PFSK-1 (cell line): ENCODE measurements around the gene TCEANC.
A peak's percentile ranks its signal among the peaks of the same experiment; 100 is the strongest.

Experiments used
- FOXP2 ChIP-seq: optimal IDR thresholded peaks from 2 replicates; pipeline ENCODE3; 2011; ENCODE audit warnings: borderline replicate concordance, control low read depth, inconsistent platforms; ENCODE audit not compliant: insufficient read depth; ENCODE audit errors: extremely low read length, extremely low read depth
- POLR2AphosphoS5 ChIP-seq: IDR thresholded peaks from 2 replicates; pipeline ENCODE4 v1.6.1; 2012; ENCODE audit warnings: low read depth, mild to moderate bottlenecking, control low read depth, low read length, moderate library complexity
- SIN3A ChIP-seq: IDR thresholded peaks from 2 replicates; pipeline ENCODE4 v1.6.1; 2012; ENCODE audit warnings: mild to moderate bottlenecking, low read length, moderate library complexity, borderline replicate concordance; ENCODE audit not compliant: insufficient read depth
- TAF1 ChIP-seq: IDR thresholded peaks from 2 replicates; pipeline ENCODE4 v1.6.1; 2012; ENCODE audit warnings: low read length, control low read depth, borderline replicate concordance; ENCODE audit not compliant: insufficient read depth
- TF ChIP-seq, protein P1 (sequence below), 2 experiments: IDR thresholded peaks; 2 replicates each; pipeline versions ENCODE4 v1.6.1 to v1.8.0; 2011 to 2012; ENCODE audit warnings: low read depth in 2 of 2, low read length in 2 of 2, control low read depth in 1 of 2, inconsistent platforms in 1 of 2, mild to moderate bottlenecking in 1 of 2, moderate library complexity in 1 of 2; ENCODE audit not compliant: insufficient read depth in 1 of 2

Gene TCEANC

DNA sequence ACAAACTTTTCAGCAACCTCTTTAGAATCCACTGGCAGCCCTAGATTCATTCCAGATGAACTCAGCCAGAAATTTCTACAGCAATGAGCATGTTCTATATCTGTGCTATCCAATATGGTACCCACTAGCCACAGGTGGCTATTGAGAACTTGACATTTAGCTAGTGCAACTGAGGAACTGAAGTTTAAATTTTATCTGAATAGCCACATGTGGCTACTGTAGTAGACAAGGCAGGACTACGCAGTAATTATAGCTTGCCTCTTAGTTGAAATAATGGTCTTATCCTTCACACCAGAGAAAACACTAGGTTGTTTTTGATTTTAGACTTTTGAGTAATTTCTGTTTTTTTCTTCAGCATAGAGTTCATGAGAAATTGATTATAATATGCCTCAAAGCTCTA is 2.6 kb upstream of the TCEANC start:
- TF ChIP-seq SIN3A (no peak), POLR2AphosphoS5 (no peak), TAF1 (no peak), FOXP2 (no peak)
- TF ChIP-seq, protein P1, sequence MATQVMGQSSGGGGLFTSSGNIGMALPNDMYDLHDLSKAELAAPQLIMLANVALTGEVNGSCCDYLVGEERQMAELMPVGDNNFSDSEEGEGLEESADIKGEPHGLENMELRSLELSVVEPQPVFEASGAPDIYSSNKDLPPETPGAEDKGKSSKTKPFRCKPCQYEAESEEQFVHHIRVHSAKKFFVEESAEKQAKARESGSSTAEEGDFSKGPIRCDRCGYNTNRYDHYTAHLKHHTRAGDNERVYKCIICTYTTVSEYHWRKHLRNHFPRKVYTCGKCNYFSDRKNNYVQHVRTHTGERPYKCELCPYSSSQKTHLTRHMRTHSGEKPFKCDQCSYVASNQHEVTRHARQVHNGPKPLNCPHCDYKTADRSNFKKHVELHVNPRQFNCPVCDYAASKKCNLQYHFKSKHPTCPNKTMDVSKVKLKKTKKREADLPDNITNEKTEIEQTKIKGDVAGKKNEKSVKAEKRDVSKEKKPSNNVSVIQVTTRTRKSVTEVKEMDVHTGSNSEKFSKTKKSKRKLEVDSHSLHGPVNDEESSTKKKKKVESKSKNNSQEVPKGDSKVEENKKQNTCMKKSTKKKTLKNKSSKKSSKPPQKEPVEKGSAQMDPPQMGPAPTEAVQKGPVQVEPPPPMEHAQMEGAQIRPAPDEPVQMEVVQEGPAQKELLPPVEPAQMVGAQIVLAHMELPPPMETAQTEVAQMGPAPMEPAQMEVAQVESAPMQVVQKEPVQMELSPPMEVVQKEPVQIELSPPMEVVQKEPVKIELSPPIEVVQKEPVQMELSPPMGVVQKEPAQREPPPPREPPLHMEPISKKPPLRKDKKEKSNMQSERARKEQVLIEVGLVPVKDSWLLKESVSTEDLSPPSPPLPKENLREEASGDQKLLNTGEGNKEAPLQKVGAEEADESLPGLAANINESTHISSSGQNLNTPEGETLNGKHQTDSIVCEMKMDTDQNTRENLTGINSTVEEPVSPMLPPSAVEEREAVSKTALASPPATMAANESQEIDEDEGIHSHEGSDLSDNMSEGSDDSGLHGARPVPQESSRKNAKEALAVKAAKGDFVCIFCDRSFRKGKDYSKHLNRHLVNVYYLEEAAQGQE (IDR thresholded peaks at IDR 0.05; ENCODE audit: insufficient read depth in 1 of 2, low read depth in 2 of 2, low read length in 2 of 2), result no peak

DNA sequence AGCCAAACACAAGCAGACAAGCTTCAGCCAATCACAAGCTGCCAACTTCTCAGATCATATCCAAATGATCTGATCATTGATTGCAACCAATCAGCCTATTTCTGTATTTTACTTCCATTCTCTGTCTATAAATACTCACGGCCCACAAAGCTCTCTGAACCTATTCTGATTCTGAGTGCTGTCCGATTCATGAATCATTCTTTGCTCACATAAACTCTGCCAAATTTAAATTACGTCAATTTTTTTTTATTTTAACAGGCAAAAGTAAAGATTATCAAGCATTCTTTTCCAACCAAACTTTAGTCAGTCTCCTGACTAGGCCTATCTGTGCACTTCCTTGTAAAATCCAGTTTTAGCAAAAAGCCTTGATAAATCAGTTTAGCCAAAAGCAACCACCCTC is 1.8 kb upstream of the TCEANC start:
- TF ChIP-seq, protein P1 (IDR thresholded peaks at IDR 0.05; ENCODE audit: insufficient read depth in 1 of 2, low read depth in 2 of 2, low read length in 2 of 2), result no peak
- TF ChIP-seq FOXP2 (no peak), POLR2AphosphoS5 (no peak), SIN3A (no peak), TAF1 (no peak)

DNA sequence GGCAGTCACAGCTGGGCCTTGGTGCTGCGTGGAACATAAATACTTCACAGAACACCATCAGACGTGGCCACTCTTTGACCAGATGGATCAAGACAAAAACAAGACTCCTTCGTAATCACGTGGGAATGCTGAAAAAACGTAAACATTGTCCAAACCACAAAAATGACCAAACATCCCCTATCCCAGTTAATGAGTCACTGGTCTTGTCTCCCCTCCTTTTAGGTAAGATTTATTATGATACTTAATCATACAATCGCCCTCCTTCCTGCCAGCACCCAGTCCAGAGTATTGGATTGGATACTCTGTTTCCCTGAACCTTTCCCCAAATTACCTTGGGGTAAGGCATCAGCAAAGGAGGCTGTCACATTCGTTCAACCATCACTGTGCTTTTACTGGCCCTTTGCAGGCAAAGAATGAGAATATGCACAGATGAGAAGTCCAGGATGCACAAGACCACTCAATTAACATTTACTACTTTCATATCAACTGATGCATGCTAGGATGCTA is 601 bp upstream of the TCEANC start:
- peak; percentile 30; the same call in 1 of the 2 replicates for TF ChIP-seq SIN3A
- 0 out of 2 replicates have a peak, but pooled peaks have one; percentile 6 for TF ChIP-seq TAF1
- TF ChIP-seq POLR2AphosphoS5, result no peak
- no peak for TF ChIP-seq FOXP2
- TF ChIP-seq, protein P1 (IDR thresholded peaks at IDR 0.05; ENCODE audit: insufficient read depth in 1 of 2, low read depth in 2 of 2, low read length in 2 of 2), result no peak

DNA sequence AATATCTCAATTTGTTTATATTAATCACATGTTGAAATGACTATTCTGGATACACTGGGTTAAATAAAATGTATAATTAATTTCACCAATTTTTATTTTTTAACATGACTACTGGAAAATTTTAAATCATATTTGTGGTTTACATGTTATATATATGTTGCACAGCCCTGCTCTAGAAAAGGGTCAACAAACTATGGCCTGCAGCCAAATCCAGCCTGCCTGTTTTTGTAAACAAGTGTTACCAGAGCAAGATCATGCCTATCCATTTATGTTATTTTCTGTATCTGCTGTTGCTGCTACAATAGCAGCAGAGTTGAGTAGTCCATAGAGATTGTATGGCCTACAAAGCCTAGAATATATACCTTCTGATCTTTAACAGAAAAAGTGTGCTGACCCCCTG is 1.2 kb downstream of the TCEANC start:
- no peak for TF ChIP-seq FOXP2
- no peak for TF ChIP-seq POLR2AphosphoS5
- TF ChIP-seq, protein P1 (IDR thresholded peaks at IDR 0.05; ENCODE audit: insufficient read depth in 1 of 2, low read depth in 2 of 2, low read length in 2 of 2), result no peak
- no peak for TF ChIP-seq TAF1
- no peak for TF ChIP-seq SIN3A

DNA sequence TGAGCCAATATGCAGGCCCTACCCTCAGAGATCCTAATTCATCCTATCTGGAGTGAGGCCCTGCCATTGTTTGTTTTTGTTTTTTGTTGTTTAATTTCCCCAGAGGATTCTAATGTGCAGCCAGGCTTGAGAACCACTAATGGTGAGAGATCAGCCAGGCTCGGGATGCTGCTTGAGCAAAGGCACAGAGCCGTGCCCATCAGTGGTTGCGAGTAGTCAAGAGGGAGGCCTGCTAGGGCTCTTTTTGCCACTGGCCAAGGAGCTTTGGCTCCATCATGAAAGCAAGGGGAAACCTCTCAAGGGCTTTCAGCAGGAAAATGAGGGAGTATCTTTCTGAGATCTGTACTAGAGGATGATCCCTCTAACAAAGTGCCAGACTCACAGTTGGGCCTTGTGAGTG is 2.7 kb downstream of the TCEANC start:
- TF ChIP-seq, protein P1 (IDR thresholded peaks at IDR 0.05; ENCODE audit: insufficient read depth in 1 of 2, low read depth in 2 of 2, low read length in 2 of 2), result no peak
- TF ChIP-seq SIN3A, result no peak
- TF ChIP-seq FOXP2, result no peak
- no peak for TF ChIP-seq POLR2AphosphoS5
- TF ChIP-seq TAF1, result no peak
